Non-pigmented ciliary epithelial cell (primary cell): ENCODE data around the gene ABCC11.

ENCODE experiments used
- DNase-seq: peaks from one replicate; pipeline ENCODE4 v3.0.0-alpha.2; 2010; ENCODE audit warnings: low read depth

The ABCC11 gene

DNA sequence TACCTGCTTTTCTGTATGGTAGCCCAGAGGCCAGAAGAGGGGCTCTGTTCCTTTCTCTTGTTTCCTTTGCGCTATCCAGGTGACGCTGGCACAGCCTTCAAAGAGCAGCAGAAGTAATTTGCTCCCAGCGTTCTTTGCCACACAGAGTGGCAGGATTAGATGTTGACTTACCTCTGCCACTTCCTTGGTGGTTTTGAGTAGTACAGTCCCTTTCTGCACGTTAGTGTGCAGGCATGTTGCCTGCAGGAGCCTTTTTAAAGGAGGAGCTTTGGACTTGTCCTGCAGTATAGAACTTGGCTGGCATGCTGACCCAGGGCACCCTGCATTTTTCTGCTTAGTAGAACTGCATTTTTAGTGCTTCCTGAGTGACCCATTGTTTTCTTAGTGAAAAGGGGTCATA, at the start of gene ABCC11:
Gene ABCC11, minus strand, starts transcription at position 229 of the 400 bp plus-strand sequence. CDS start 15,618 bp downstream, outside the sequence.
- DNase-seq = no peak

DNA sequence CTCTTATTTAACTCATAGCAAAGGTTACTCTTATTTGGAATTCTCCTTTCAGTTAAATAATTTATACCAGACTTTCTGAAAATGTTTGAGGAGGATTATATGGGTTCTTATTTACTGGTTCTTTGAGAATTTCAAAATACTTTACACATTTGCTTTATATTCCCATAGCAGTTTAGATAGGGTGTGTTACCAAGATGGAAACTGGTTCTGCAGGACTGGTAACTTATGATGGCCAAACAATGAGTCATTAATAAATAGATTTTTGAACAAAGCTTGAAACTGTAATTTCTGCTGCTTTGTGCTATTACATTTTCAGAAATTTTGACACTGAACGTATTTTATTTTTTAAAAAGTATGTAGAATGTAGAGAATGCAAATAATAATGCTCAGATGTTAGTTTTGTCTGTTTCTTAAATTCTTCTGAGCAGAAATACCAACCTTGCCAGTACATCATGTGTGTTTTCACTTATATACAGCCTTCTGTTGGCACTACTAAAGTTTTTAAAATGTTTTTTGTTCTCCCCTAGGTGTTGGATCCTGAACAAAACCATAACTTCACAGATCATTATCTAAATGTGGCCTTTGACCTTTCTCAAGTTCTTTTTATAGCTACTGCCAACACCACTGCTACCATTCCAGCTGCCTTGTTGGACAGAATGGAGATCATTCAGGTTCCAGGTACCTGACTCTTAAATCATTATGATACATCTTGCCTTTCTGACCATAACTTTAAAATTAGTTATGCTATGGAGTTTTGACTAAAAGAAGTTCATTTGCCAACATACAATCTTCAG, 48.3 kb upstream of the ABCC11 start:
- DNase-seq = no peak

DNA sequence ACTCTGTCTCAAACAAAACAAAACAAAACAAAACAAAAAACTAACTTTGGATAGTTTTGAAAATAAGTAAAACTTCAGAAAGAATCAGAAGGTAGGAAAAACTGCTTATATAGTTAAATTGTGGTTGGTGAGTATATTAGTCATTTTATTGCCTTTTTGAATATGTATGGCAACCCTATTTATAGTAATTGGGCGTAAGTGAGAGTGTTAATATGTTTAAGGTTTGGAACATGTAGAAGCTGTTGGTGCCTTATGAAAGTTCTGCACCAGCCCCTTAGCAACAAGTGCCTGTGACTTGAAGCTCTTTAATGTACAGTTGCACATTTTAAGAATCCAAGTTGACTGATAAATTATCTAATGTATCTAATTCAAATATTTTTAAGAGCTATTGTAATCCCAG, 47.4 kb upstream of the ABCC11 start:
- no peak for DNase-seq

DNA sequence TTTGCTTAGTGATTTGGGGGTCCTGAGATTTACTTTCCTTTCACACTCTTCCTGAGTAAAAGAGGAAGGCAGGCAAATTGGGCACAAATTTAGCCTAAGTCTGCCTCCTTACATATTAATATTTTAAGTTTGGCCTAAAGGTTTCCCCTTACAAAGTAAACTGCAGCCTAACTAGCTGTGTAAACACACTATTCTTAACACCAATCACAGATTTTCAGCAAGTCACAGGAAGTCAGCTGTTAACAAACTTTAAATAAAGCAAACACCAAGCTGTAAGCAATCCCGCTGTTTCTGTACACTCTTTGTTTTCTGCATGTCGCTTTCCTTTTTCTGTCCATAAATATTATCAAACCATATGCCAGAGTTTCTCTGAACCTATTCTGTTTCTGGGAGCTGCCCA, 45.1 kb upstream of the ABCC11 start:
- DNase-seq = no peak

GRCh38 chr16:48291754-48292153, 44.4 kb upstream of the ABCC11 start:
- DNase-seq = no peak

DNA sequence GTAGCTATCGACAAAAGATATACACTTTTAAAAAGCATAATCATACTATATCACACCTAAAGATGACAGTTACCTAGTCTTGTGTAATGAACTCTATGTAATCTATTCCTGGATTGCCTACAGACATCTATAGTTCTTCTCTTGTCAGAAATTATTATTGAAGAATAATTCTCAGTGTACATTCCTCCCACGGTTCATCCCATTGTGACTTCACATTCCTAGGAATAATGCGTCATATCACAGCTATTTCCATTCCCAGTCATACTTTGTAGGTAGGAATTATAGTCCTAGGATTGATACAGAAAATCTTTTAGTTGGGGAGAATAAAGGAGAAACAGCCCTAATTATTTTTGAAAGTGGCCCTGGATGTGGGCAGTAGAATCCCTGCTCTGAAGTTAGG, 44.0 kb upstream of the ABCC11 start:
- DNase-seq = no peak

GRCh38 chr16:48287239-48287638, 39.9 kb upstream of the ABCC11 start:
- DNase-seq = no peak

- no peak for DNase-seq
These were observed 37.6 kb upstream of the ABCC11 start for GRCh38 chr16:48284772-48285409.

DNA sequence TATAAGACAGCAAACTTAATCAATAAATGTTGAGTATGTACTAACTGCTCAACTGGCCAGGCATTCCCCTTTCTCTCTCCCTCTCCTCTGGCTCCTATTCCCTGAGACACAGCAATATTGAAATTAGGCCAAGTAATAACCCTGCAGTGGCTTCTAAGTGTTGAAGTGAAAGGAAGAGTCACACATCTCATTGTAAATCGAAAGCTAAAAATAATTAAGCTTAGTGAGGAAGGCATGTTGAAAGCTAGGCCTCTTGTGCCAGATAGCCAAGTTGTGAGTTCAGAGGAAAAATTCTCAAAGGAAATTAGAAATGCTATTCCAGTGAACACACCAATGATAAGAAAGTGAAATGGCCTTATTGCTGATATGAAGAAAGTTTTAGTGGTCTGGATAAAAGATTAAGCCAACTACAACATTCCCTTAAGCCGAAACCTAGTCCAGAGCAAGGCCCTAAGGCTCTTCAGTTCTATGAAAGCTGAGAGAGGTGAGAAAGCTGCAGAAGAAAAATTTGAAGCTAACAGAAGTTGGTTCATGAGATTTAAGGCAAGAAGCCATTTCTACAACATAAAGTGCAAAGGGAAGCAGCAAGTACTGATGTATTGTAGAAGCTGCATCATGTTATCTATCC, 35.4 kb upstream of the ABCC11 start:
- no peak for DNase-seq

- no peak for DNase-seq
These were observed 33.2 kb upstream of the ABCC11 start for GRCh38 chr16:48280546-48280945.

DNA sequence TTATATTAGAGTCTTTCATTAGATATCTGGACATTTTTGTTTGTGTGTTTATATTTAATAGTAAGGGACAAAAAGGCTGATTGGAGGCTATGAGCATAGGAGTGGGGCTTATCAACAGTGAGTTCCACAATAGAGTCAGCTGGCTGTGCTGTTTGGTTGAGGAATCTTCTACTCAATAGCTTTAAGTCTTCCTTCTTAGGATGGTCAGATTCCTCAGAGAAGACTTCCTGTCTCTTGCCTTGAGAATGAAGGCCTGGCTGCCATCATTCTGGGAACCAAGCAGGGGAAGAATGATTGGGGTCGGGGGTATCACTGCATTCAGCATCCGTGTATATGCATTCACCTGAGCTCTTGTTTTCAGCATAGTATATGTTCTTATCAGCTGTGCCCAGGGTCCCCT, 31.9 kb upstream of the ABCC11 start:
- no peak for DNase-seq

GRCh38 chr16:48277158-48277557, 29.8 kb upstream of the ABCC11 start:
- DNase-seq = no peak

GRCh38 chr16:48276102-48276501, 28.8 kb upstream of the ABCC11 start:
- peak; percentile 28 for DNase-seq

- DNase-seq = no peak
These were observed 27.1 kb upstream of the ABCC11 start for GRCh38 chr16:48274476-48274875.

DNA sequence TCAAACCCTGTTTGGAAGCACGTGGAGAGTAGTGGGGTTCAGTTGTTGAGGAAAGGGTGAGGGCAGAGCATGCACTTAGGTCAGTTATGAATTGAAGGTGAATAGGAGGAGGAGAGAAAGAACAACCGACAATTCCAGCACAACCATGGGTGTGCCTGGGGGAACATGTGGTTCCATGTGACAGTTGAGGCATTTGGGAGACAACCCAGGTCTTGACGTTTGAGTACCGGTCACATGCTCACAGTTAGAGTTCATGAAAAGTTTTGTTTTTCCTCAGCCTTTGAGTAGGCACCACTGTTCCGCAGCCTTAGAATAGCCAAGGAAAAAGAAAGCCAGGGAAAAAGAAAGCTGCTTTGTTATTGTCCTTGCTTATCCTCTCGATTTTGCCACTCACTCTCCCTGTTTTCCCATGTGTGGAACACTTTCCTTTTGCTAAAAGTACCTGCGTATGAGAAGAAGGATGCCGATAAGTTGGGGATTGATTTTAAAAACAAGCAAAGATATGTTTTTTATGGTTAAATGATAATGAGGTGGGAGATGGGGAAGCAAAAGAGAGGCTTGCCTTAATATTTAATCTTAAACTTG, 25.6 kb upstream of the ABCC11 start:
- no peak for DNase-seq

- DNase-seq = no peak
These were observed 24.4 kb upstream of the ABCC11 start for GRCh38 chr16:48271728-48272127.

DNA sequence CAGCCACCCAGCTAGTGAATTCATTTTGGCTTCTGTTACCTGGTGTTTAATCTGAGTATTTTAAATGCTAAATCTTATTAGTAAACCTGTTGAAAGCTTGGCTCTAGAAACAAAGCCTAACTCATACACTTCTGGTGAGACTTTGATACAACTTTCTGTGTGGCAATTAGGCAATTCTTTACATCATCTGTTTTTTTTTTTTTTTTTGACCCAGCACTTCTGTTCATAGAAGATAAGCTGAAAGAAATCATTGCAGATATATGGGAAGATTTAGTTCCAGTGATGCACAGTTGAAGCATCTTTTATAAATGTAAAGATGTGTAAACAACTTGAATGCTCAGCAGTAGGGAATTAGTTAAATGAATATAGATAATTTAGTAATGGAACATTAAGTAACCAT, 21.7 kb upstream of the ABCC11 start:
- DNase-seq = no peak

DNA sequence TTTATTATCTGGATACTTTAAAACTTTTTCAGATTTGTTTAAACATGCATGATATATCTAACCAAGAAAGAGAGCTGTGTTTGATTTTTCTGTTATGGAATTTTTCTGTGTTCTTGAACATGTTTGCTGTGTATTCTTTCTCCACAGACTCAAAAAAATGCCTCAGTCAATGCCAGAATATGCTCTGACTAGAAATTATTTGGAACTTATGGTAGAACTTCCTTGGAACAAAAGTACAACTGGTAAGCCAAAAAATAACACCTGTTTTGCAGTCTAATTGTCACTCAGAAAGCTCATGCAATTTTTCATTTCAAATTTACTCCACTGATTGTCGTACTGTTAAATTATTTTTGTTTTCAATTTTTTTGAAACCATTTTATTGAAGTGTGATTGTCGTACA, 15.3 kb upstream of the ABCC11 start:
- no peak for DNase-seq

DNA sequence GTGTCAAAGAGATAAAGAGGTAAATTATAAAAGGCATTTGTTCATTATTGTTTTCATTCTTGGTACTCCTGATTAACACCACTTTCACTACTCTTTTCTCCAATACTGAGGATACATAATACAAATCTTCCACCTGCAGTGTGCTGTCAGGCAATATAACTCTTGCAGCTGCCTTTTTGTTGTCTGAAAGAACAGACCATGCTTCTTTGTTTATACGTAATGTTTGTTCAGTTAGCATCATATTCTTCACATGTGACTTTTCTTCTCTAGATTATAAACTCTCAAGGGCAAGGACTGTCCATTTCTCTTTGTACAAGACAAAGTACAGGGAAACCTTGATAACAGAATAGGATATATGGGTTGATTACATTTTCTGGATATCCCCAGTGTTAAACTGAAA, 14.2 kb upstream of the ABCC11 start:
- DNase-seq = no peak

GRCh38 chr16:48256579-48257177, 9.3 kb upstream of the ABCC11 start:
- DNase-seq = no peak

- DNase-seq = no peak
These were observed 4.7 kb upstream of the ABCC11 start for GRCh38 chr16:48252013-48252412.

- no peak for DNase-seq
These were observed 3.4 kb upstream of the ABCC11 start for GRCh38 chr16:48250520-48251278.
